ENCODE data around the gene RAET1G. TPM values are rescaled to one million over a fixed set of nuclear protein-coding genes. Genes with fewer than 3 reads are reported as not detected.

The RAET1G gene
- total and polyA plus RNA-seq, 2 of the 13 experiments (the other 11 are each of a cell fraction or from before 2014, with no cell fraction given): not detected

DNA sequence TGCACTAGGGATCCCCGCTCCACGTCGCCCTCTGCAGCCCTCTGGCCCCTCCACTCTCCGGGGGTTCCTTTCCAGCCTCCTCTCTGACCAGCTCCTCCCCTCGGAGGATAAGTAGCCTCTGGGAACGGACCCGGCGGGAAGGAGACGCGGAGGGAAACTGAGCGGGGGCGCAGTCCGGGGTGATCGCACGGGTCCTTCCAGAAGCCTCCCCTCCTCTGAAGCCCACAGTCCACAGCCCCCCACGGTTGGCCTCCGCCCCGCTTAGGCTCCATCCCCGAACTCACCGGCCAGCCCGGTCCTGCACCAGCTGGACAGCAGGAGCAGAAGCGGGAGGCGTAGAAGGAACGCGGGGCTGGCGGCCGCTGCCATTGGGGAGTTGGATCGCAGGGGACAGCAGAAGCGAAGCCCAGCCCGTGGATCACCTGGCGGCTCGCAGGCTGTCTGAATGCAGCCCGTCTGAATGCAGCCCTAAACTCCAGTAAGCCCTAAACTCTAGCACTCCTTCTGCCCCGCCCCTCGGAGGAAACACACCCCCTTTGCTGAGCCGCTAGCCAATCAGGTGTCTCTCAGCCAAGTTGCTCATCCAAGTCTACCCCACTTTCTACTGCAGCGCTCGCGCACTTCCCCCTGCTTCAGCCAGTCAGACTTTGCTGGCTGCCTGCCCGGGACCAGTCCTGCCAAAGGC, at the start of gene RAET1G (continued):
- TF ChIP-seq ZNF569 (CRISPR knock-in tag; IDR thresholded peaks at IDR 0.05; ENCODE audit: borderline replicate concordance) (no peak), ZBTB25 (CRISPR knock-in tag; IDR thresholded peaks at IDR 0.05) (no peak), ZFP82 (CRISPR knock-in tag; IDR thresholded peaks at IDR 0.05; ENCODE audit: borderline replicate concordance) (no peak), GFI1 (CRISPR knock-in tag; IDR thresholded peaks at IDR 0.05; ENCODE audit: borderline replicate concordance) (no peak), MEF2D (CRISPR knock-in tag; IDR thresholded peaks at IDR 0.05) (no peak), SAFB2 (CRISPR knock-in tag; IDR thresholded peaks at IDR 0.05; ENCODE audit: borderline replicate concordance, low read depth) (no peak), ZNF331 (CRISPR knock-in tag; IDR thresholded peaks at IDR 0.05) (no peak), NFATC3 (CRISPR knock-in tag; IDR thresholded peaks at IDR 0.05) (no peak), FOXO1 (CRISPR knock-in tag; IDR thresholded peaks at IDR 0.05) (no peak), ZNF253 (CRISPR knock-in tag; IDR thresholded peaks at IDR 0.05; ENCODE audit: borderline replicate concordance) (no peak), ZBTB7B (CRISPR knock-in tag; IDR thresholded peaks at IDR 0.05) (peak; percentile 58; the same call in 1 of the 2 replicates), TAF1 (CRISPR knock-in tag; IDR thresholded peaks at IDR 0.05) (no peak), TCF12 (IDR thresholded peaks at IDR 0.05) (no peak), TCF12 (CRISPR knock-in tag; IDR thresholded peaks at IDR 0.05) (no peak), TMF1 (CRISPR knock-in tag; IDR thresholded peaks at IDR 0.05; ENCODE audit: low read depth) (no peak; the same call in 1 of the 2 replicates), ELF3 (CRISPR knock-in tag; IDR thresholded peaks at IDR 0.05) (peak; percentile 13), USF2 (IDR thresholded peaks at IDR 0.05; ENCODE audit: low read depth, low read length) (no peak), USF2 (CRISPR knock-in tag; IDR thresholded peaks at IDR 0.05; ENCODE audit: borderline replicate concordance) (no peak), ZNF256 (CRISPR knock-in tag; conservative IDR thresholded peaks at IDR 0.05) (no peak), XBP1 (CRISPR knock-in tag; IDR thresholded peaks at IDR 0.05) (no peak), SIX4 (CRISPR knock-in tag; IDR thresholded peaks at IDR 0.05) (no peak), ZNF878 (CRISPR knock-in tag; IDR thresholded peaks at IDR 0.05) (no peak)
- TF ChIP-seq, protein P1, sequence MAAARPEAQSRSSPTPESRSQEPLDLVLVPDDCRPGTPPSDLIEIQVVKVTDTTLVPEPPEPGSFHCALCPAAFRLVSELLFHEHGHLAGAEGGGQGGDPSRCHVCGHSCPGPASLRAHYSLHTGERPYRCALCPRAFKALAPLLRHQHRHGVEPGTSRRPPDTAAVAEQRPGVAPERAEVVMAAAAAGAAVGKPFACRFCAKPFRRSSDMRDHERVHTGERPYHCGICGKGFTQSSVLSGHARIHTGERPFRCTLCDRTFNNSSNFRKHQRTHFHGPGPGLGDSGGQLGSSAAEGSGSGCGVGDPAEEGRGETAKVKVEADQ (CRISPR knock-in tag; IDR thresholded peaks at IDR 0.05; ENCODE audit: borderline replicate concordance): no peak
- TF ChIP-seq, protein P2, sequence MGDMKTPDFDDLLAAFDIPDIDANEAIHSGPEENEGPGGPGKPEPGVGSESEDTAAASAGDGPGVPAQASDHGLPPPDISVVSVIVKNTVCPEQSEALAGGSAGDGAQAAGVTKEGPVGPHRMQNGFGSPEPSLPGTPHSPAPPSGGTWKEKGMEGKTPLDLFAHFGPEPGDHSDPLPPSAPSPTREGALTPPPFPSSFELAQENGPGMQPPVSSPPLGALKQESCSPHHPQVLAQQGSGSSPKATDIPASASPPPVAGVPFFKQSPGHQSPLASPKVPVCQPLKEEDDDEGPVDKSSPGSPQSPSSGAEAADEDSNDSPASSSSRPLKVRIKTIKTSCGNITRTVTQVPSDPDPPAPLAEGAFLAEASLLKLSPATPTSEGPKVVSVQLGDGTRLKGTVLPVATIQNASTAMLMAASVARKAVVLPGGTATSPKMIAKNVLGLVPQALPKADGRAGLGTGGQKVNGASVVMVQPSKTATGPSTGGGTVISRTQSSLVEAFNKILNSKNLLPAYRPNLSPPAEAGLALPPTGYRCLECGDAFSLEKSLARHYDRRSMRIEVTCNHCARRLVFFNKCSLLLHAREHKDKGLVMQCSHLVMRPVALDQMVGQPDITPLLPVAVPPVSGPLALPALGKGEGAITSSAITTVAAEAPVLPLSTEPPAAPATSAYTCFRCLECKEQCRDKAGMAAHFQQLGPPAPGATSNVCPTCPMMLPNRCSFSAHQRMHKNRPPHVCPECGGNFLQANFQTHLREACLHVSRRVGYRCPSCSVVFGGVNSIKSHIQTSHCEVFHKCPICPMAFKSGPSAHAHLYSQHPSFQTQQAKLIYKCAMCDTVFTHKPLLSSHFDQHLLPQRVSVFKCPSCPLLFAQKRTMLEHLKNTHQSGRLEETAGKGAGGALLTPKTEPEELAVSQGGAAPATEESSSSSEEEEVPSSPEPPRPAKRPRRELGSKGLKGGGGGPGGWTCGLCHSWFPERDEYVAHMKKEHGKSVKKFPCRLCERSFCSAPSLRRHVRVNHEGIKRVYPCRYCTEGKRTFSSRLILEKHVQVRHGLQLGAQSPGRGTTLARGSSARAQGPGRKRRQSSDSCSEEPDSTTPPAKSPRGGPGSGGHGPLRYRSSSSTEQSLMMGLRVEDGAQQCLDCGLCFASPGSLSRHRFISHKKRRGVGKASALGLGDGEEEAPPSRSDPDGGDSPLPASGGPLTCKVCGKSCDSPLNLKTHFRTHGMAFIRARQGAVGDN (CRISPR knock-in tag; IDR thresholded peaks at IDR 0.05): peak; percentile 57
